HG02623 (cell line): ENCODE data around the gene ADAMTS16.

Experiments used
- ATAC-seq: cut with Tn5 transposase; IDR thresholded peaks from one replicate; pipeline ENCODE4 v1.9.1; 2021; ENCODE audit warnings: moderate library complexity; ENCODE audit not compliant: unreplicated experiment

ADAMTS16 gene

GRCh38 chr5:5339257-5339656 is 199.1 kb downstream of the ADAMTS16 start:
- ATAC-seq: no peak

DNA sequence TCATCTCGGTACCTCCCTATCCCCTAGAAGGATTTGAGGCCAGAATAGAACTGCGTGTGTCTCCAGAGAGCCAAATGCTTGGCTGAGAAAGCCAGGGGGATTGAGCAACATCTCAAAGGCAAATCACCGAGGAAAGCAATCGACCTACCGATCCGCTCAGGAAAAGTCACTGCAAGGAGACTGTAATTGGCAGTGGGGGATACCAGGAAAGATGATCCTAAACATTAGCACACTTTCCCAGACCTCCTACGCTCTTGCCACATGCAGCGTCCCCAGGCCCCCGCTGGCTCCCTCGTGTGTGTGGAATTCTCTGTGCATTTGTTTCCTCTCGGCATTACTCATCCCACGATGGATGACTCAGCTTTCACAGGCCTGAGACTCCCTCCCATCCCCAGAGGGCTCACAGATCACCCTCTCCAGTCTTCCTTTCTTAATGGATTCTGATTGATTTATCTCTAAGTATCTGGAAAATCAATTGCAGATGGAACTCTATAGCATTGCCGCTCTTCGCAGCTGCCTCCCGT is 200.1 kb downstream of the ADAMTS16 start:
- ATAC-seq: no peak

- no peak for ATAC-seq
These were observed 201.6 kb downstream of the ADAMTS16 start for GRCh38 chr5:5341531-5342292.

DNA sequence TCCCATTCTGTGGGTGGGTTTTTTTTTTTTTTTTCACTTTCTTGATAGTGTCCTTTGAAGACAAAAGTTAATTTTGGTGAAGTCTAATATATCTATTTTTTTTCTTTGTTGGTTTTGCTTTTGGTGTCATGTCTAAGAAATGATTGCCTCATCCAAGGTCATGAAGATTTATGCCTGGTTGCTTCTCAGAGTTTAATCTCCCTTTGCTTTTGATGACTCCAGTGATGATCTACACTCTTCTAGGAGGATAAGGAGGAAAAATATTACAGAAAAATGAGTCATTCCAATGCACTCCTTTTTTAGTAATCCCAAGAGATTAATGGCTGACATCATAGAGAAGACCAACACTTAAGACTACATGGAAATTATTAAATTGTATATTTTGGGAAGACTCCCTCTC is 202.7 kb downstream of the ADAMTS16 start:
- ATAC-seq: no peak

DNA sequence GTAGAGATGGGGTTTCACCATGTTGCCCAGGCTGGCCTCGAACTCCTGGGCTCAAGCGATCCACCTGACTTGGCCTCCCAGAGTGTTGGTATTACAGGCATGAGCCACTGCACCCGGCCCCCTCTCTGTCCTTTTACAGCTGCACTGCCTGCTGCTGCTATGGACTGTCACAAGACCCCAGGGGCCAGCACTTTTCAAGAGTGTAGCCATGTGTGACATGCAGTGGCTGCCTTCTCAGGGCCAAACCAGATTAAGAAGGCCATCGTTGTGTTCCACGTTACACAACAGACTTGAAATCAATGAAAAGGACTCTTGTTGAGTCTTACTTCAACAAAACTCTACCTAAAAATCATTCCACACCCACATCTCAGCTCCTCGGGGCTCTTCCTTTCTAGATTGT is 203.4 kb downstream of the ADAMTS16 start:
- ATAC-seq: no peak

DNA sequence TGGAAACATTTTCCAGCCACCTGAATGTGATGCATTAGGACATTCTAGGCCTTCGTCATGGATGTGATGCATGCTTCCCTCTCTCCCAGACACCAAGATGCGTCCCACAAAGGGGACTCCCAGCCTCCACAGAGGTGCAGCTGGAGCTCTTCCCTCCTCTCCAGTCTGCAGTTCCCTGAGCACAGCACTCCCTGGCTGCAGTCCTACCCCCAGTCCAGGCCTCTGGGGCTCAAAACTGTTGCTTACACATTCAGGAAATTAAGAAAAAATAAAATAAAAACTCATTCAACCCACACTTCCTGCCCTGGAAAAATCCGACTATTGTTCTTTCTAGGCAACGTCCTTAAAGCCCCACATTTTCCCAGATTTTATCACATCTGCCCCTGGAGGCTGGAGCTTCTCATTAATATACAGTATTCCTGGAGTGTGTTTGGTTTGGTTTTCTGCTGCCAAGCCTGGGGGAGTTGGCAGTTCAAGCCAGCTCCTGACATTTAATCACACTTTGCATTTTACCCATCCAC is 204.0 kb downstream of the ADAMTS16 start:
- ATAC-seq: no peak

- no peak for ATAC-seq
These were observed 204.5 kb downstream of the ADAMTS16 start for GRCh38 chr5:5344606-5345005.

DNA sequence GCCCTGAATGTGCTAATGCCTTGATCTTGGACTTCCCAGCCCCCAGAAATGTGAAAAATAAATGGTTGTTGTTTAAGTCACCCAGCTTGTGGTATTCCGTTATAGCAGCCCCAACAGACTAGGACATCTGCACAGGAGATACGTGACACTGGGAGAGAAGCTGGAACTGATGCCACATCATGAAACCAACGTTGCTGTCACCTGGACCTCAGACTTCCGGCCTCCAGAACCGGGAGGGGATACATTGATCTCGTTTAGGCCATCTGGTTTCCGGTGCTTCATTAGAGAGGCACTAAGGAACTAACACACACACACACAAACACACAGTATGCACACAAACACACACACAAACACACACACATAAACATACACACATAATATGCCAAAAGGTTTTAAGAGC is 207.3 kb downstream of the ADAMTS16 start:
- ATAC-seq: no peak

DNA sequence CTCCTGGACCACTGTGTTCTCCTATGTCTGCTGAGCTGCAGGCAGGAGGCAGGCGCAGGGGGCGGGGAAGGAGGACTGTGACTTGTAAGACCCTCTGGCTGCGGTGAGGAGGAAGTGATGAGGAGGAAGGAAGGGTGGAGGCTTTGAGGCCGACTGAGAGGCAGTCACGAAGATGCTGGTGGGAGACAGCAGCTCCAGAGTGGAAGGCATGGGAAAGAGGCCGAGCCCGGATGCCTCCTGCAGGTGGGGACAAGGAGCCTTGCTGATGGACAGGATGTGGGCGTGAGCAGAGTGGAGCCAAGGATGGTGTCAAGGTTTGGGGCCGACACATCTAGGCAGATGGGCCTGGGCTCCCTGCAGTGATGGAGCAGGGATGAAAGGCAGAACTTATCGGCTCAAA is 208.0 kb downstream of the ADAMTS16 start:
- ATAC-seq: no peak

DNA sequence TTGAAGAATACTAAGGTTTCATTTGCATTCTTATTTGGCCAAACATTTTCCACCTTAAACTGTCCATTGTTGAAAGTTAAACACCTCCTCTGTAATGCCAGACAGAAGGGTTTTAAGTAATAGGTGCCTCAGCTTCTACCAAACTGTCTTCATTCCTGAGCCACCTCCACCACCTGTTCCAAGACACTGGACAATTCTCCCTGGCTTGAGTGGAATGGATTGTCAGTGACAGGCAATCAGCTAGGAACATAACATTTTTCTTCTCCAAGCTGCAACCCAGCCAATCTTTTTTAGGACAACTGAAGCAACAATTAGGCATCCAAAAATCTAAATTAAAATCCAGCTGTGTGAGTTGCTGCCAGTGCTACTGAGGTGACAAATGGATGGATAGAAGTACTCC is 208.4 kb downstream of the ADAMTS16 start:
- ATAC-seq: no peak

DNA sequence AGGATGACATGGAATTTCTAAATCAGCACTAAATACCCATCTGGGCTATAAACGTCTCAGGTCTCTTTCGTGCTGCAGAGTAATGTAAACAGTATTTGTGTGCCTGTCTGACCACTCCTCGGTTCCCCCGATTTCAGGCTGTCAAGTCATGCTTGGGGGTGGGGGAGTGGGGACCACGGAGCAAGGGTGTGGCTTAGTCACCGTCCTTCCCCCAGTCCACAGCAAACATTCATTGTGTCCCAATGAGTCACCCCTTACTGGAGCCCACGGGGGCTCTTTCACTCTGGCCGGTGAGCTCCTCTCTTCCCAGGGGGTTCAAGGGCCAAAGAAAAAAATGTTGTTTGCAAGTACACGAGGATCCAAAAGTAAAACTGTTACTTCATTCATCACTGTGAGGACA is 210.0 kb downstream of the ADAMTS16 start:
- no peak for ATAC-seq

GRCh38 chr5:5351288-5351979 is 211.3 kb downstream of the ADAMTS16 start:
- ATAC-seq: no peak

DNA sequence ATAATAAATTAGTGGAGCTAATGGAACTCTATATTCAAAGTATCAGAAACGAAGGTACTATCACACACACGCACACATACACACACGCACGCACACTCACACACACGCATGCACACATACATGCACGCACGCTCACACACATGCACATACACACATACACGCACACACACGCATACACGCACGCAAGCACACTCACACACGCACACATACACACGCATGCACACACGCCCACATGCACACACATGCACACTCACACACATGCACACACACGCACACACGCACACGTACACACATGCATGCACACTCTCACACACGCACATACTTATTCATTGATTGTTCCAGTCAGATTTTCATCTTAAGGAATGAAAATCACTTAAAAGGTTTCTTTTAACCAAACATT is 212.5 kb downstream of the ADAMTS16 start:
- no peak for ATAC-seq

- ATAC-seq: no peak
These were observed 213.6 kb downstream of the ADAMTS16 start for GRCh38 chr5:5353681-5354080.

DNA sequence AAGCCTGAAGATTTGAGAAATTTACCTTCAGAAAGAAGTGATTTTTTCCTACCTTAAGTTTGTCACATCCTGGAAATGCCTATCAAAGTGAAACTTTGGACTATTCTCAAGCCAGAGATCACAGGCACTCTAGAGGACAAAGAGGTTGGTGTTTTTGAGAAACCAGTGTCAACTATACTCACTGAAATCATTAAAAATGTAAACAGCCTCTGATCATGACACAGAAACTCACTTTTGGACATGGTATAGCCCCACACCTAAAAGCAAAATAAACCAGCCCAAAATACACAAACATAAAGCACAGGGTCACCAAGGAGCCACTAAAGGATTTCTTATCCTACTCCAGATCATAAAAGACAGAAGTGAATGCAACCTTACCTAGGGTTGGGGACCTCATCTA is 216.6 kb downstream of the ADAMTS16 start:
- no peak for ATAC-seq

DNA sequence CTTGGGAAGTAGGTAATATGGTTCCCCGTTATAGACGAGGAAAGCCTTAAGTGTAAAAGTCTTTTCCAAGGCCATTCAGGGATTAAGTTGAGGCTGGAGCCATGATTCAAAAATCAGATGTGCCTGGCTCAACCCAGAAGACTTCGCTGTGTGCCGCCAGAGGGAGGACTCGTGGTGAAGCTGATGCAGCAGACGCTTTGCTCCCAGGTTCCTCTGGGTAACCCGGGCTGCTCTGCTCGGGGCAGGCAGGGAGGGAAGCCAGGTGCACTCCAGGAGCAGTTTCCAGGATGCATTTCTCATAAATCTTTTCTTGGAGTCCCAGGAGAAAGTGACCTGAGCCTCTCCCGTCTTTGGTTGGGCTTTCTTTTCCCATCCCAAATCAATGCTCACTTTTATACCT is 219.5 kb downstream of the ADAMTS16 start:
- no peak for ATAC-seq

GRCh38 chr5:5360363-5360940 is 220.3 kb downstream of the ADAMTS16 start:
- no peak for ATAC-seq

- ATAC-seq: no peak
These were observed 220.9 kb downstream of the ADAMTS16 start for GRCh38 chr5:5360941-5361520.

DNA sequence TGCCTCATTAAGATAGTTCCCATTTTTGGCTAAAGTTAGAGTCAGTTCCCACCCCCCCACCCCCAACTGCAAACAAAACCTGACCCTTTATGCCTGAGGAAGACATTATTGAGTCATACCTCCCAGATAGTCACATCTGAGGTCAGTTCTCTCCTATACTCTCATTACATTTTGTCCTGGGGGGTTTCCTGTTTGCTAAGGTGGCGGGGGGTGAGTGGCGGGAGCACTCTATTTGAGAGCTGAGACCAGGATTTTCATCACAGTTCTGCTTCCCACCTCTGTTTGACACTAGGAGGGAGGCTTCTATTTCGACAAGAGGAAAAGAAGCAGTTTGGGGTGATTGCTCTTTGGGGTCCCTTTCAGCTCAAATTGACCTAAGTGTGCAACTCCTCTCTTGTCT is 222.9 kb downstream of the ADAMTS16 start:
- ATAC-seq: no peak

DNA sequence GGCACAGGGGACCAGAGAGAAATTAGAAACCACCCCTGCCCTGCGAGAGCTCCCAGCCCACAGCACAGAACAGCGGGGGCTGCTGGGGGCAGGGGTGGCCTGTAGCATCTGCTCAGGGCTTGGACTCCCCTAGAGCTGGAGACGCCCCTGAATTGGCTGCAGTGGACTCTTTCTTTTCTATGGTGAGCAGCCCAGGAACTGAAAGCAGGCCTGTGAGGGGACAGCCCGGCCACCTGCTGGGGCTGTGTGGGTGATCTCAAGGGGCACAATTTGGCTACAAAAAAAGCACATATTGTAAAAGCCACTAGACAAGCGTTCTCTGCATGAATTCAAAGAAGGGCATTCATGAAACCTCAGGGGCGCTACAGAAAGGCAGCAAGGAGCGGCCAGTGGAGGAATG is 224.8 kb downstream of the ADAMTS16 start:
- no peak for ATAC-seq

- no peak for ATAC-seq
These were observed 227.6 kb downstream of the ADAMTS16 start for GRCh38 chr5:5367739-5368138.
